H1 (cell line): ENCODE measurements around the gene MTFMT. TPM values are rescaled to one million over a fixed set of nuclear protein-coding genes. Genes with fewer than 3 reads are reported as not detected.

Experiments
- CTCF ChIA-PET: fragments of 300-600 bp; sonication (Branson Sonifier 250); formaldehyde crosslinking; loops from one replicate; lab custom pipeline; 2021; ENCODE audit not compliant: partially characterized antibody; lab: Charles Lee
- POLR2A ChIA-PET: fragments of 300-600 bp; sonication (Branson Sonifier 250); formaldehyde crosslinking; loops from one replicate; lab custom pipeline; 2021; ENCODE audit warnings: inconsistent platforms; ENCODE audit not compliant: partially characterized antibody; lab: Charles Lee
- DNase-seq, 2 experiments: peaks; one replicate each; pipeline versions ENCODE4 v3.0.0 to v3.0.0-alpha.2; 2010 to 2022; ENCODE audit warnings: low spot score in 2 of 2, low read depth in 1 of 2, mixed read lengths in 1 of 2
- FAIRE-seq: peaks from 2 replicates; lab custom pipeline; 2011; peaks lifted over from hg19 to GRCh38; lab: Jason Lieb, UNC
- H2AFZ ChIP-seq: 2 replicates; pipeline ENCODE4 v1.8.1; 2012; ENCODE audit warnings: low read length, inconsistent platforms
- H2AK5ac ChIP-seq: 2 replicates; pipeline ENCODE4 v1.6.1; 2013; ENCODE audit warnings: low read depth, low read length
- H2BK120ac ChIP-seq: replicated peaks from 2 replicates; pipeline ENCODE3; 2013; ENCODE audit warnings: low read depth, low read length, inconsistent platforms
- H2BK12ac ChIP-seq: 2 replicates; pipeline ENCODE4 v1.6.1; 2013; ENCODE audit warnings: low read depth, low read length
- H2BK15ac ChIP-seq: 2 replicates; pipeline ENCODE4 v1.6.1; 2013; ENCODE audit warnings: low read length
- H2BK20ac ChIP-seq: 2 replicates; pipeline ENCODE4 v1.6.1; 2013; ENCODE audit warnings: low read length
- H2BK5ac ChIP-seq: 2 replicates; pipeline ENCODE4 v1.6.1; 2013; ENCODE audit warnings: low read depth, low read length
- H3K14ac ChIP-seq: 2 replicates; pipeline ENCODE4 v1.6.1; 2013; ENCODE audit warnings: inconsistent platforms; ENCODE audit not compliant: insufficient read length
- H3K18ac ChIP-seq: 2 replicates; pipeline ENCODE4 v1.6.1; 2013; ENCODE audit warnings: low read length; ENCODE audit errors: extremely low read depth
- H3K23ac ChIP-seq: 2 replicates; pipeline ENCODE4 v1.6.1; 2013; ENCODE audit warnings: inconsistent platforms; ENCODE audit not compliant: insufficient read length
- H3K23me2 ChIP-seq: 2 replicates; pipeline ENCODE4 v1.6.1; 2013; ENCODE audit warnings: low read depth, low read length
- H3K27ac ChIP-seq: 2 replicates; pipeline ENCODE4 v1.6.1; 2011; ENCODE audit warnings: low read depth, low read length, inconsistent platforms
- H3K27me3 ChIP-seq, 4 experiments: replicated peaks in 1 of 4; 1 replicate in 1 of 4; 2 replicates in 3 of 4; pipeline versions ENCODE4 v1.6.1 to v1.8.1; 2011 to 2013; ENCODE audit warnings: low read length in 3 of 4, mild to moderate bottlenecking in 3 of 4, inconsistent platforms in 2 of 4, mixed read lengths in 2 of 4, moderate library complexity in 1 of 4; ENCODE audit not compliant: control insufficient read depth in 3 of 4, insufficient read depth in 3 of 4; ENCODE audit errors: extremely low read depth in 1 of 4
- H3K36me3 ChIP-seq, 4 experiments: 2 replicates each; pipeline versions ENCODE4 v1.6.1 to v1.8.1; 2011 to 2013; ENCODE audit warnings: mild to moderate bottlenecking in 4 of 4, low read length in 3 of 4, moderate library complexity in 2 of 4, control low read depth in 1 of 4, inconsistent platforms in 1 of 4; ENCODE audit not compliant: insufficient read depth in 4 of 4, control insufficient read depth in 2 of 4
- H3K4ac ChIP-seq: replicated peaks from 2 replicates; pipeline ENCODE3; 2013; ENCODE audit warnings: low read length, low read depth, mixed read lengths, inconsistent platforms; ENCODE audit not compliant: insufficient read length
- H3K4me1 ChIP-seq, 4 experiments: replicated peaks in 1 of 4; 1 replicate in 1 of 4; 2 replicates in 3 of 4; pipeline versions ENCODE4 v1.6.1 to v1.8.1; 2011 to 2013; ENCODE audit warnings: low read length in 3 of 4, inconsistent platforms in 2 of 4, mixed read lengths in 1 of 4; ENCODE audit not compliant: insufficient read depth in 4 of 4, control insufficient read depth in 3 of 4
- H3K4me2 ChIP-seq, 2 experiments: 2 replicates each; pipeline versions ENCODE4 v1.6.1 to v1.8.1; 2011 to 2013; ENCODE audit warnings: low read depth in 2 of 2, low read length in 2 of 2, control low read depth in 1 of 2, inconsistent platforms in 1 of 2, mild to moderate bottlenecking in 1 of 2; ENCODE audit not compliant: insufficient read depth in 1 of 2
- H3K4me3 ChIP-seq, 4 experiments: fragments of 200-600, 300-600 bp in 1 of 4; sonication (generic), shearing (Covaris generic), sonication (Bioruptor Twin) in 1 of 4; 2 replicates each; pipeline versions ENCODE4 v1.5.1 to v1.8.1; 2011 to 2016; ENCODE audit warnings: low read length in 4 of 4, low read depth in 3 of 4, control low read depth in 2 of 4, inconsistent platforms in 2 of 4, mild to moderate bottlenecking in 2 of 4, mixed read lengths in 1 of 4, moderate library complexity in 1 of 4; ENCODE audit not compliant: insufficient read depth in 2 of 4; ENCODE audit errors: extremely low read depth in 1 of 4
- H3K56ac ChIP-seq: replicated peaks from 2 replicates; pipeline ENCODE3; 2013; ENCODE audit warnings: low read depth, mild to moderate bottlenecking, mixed read lengths, low read length, inconsistent platforms; ENCODE audit not compliant: insufficient read length
- H3K79me1 ChIP-seq: 2 replicates; pipeline ENCODE4 v1.6.1; 2013; ENCODE audit warnings: low read depth, low read length, control low read depth
- H3K79me2 ChIP-seq, 2 experiments: 2 replicates each; pipeline versions ENCODE4 v1.6.1 to v1.8.1; 2012 to 2013; ENCODE audit warnings: low read length in 2 of 2, mild to moderate bottlenecking in 2 of 2, inconsistent platforms in 1 of 2; ENCODE audit not compliant: insufficient read depth in 2 of 2, control insufficient read depth in 1 of 2
- H3K9ac ChIP-seq, 4 experiments: replicated peaks in 1 of 4; 1 replicate in 1 of 4; 2 replicates in 3 of 4; pipeline versions ENCODE4 v1.6.1 to v1.8.1; 2011 to 2013; ENCODE audit warnings: low read depth in 3 of 4, low read length in 3 of 4, control low read depth in 2 of 4, mild to moderate bottlenecking in 2 of 4, moderate library complexity in 2 of 4, inconsistent platforms in 1 of 4; ENCODE audit errors: extremely low read depth in 1 of 4
- H3K9me3 ChIP-seq, 2 experiments: 2 replicates each; pipeline versions ENCODE4 v1.6.1 to v1.8.1; 2012 to 2013; ENCODE audit warnings: mild to moderate bottlenecking in 2 of 2, moderate library complexity in 2 of 2, control low read depth in 1 of 2, inconsistent platforms in 1 of 2, low read depth in 1 of 2, low read length in 1 of 2, mixed read lengths in 1 of 2; ENCODE audit not compliant: insufficient read depth in 2 of 2
- H4K20me1 ChIP-seq, 2 experiments: replicated peaks in 1 of 2; 2 replicates each; pipeline versions ENCODE3 to v1.8.1; 2011 to 2013; ENCODE audit warnings: inconsistent platforms in 2 of 2, low read length in 2 of 2, mild to moderate bottlenecking in 1 of 2; ENCODE audit not compliant: insufficient read depth in 2 of 2, control insufficient read depth in 1 of 2
- H4K5ac ChIP-seq: 2 replicates; pipeline ENCODE4 v1.6.1; 2013; ENCODE audit warnings: low read length, low read depth, mixed read lengths, inconsistent platforms; ENCODE audit not compliant: insufficient read length
- H4K8ac ChIP-seq: 2 replicates; pipeline ENCODE4 v1.8.0; 2013; ENCODE audit warnings: mild to moderate bottlenecking, moderate library complexity, low read length, inconsistent platforms; ENCODE audit not compliant: insufficient read depth; ENCODE audit errors: extremely low read depth
- H4K91ac ChIP-seq: replicated peaks from 2 replicates; pipeline ENCODE3; 2013; ENCODE audit warnings: low read length, mixed read lengths, inconsistent platforms; ENCODE audit not compliant: insufficient read length
- ATF2 ChIP-seq: IDR thresholded peaks from 2 replicates; pipeline ENCODE4 v1.6.1; 2012; ENCODE audit warnings: low read length, inconsistent platforms
- CBX8 ChIP-seq: fragments of 300-800, 300-1000 bp; sonication (generic); IDR thresholded peaks from 2 replicates; pipeline ENCODE4 v1.7.1; 2016; ENCODE audit warnings: low read depth, low read length, borderline replicate concordance
- E2F6 ChIP-seq: IDR thresholded peaks from 2 replicates; pipeline ENCODE4 v1.6.1; 2012; ENCODE audit warnings: inconsistent platforms
- EGR1 ChIP-seq: IDR thresholded peaks from 2 replicates; pipeline ENCODE4 v1.6.1; 2011; ENCODE audit warnings: low read depth, low read length, borderline replicate concordance
- EP300 ChIP-seq, 2 experiments: IDR thresholded peaks; 1 replicate in 1 of 2; 2 replicates in 1 of 2; pipeline ENCODE4 v1.6.1; 2011 to 2012; ENCODE audit warnings: low read depth in 2 of 2, low read length in 2 of 2, mild to moderate bottlenecking in 2 of 2, borderline replicate concordance in 1 of 2, inconsistent platforms in 1 of 2, moderate library complexity in 1 of 2
- FOSL1 ChIP-seq: IDR thresholded peaks from 2 replicates; pipeline ENCODE4 v1.6.1; 2011; ENCODE audit warnings: mild to moderate bottlenecking, low read depth, low read length, moderate library complexity; ENCODE audit not compliant: insufficient read depth
- RBBP5 ChIP-seq: IDR thresholded peaks from 2 replicates; pipeline ENCODE4 v1.7.1; 2012; ENCODE audit warnings: low read depth, mild to moderate bottlenecking, inconsistent platforms, low read length, moderate library complexity, borderline replicate concordance
- RFX5 ChIP-seq: IDR thresholded peaks from 2 replicates; pipeline ENCODE4 v1.6.1; 2011; ENCODE audit warnings: low read depth, low read length, improper control_type of control experiment, borderline replicate concordance
- SIRT6 ChIP-seq: IDR thresholded peaks from one replicate; pipeline ENCODE4 v1.7.1; 2012; ENCODE audit warnings: low read length, inconsistent platforms
- YY1 ChIP-seq: IDR thresholded peaks from 2 replicates; pipeline ENCODE4 v1.6.1; 2011; ENCODE audit warnings: low read depth, mild to moderate bottlenecking, low read length
- WGBS, 2 experiments: shearing (Covaris generic) in 1 of 2; methylation state at CpG; one replicate each; pipeline versions ENCODE4 v1.1.6 to v1.1.7; 2013 to 2015; ENCODE audit warnings: low lambda C conversion rate in 2 of 2, mixed read lengths in 2 of 2, inconsistent platforms in 1 of 2, low coverage in 1 of 2, missing lambda C conversion rate in 1 of 2; ENCODE audit not compliant: insufficient replicate concordance in 2 of 2, insufficient coverage in 1 of 2, insufficient read length in 1 of 2; ENCODE audit errors: extremely low coverage in 1 of 2, missing lambda C conversion rate in 1 of 2; 5-methylcytosine and 5-hydroxymethylcytosine counted together
- polyA plus RNA-seq, 7 experiments: library from polyadenylated mRNA; depleted of rRNA in 3 of 7; stranded (reverse) in 5 of 7; unstranded in 2 of 7; fragments of >200 nt in 5 of 7; fragments of 200-250 nt in 2 of 7; gene quantifications; 1 replicate in 5 of 7; 2 replicates in 1 of 7; 4 replicates in 1 of 7; pipeline versions ENCODE4 v1.2.1 to v1.2.3, GENCODE V29; 2011 to 2013; ENCODE audit warnings: missing spikeins in 2 of 7, mixed read lengths in 2 of 7
- total RNA-seq: library from RNA; stranded (reverse); fragmentation: NEBNext Ultra II Directional; extraction: Animal tissue kit (Norgen Biotek cat#: 25700); gene quantifications from 2 replicates; pipeline ENCODE4 v1.2.1, GENCODE V29; 2021

Gene MTFMT
- total and polyA plus RNA-seq, 2 of the 8 experiments (the other 6 are each of a cell fraction or from before 2014, with no cell fraction given): 7.7 to 20.8 TPM

- Histone ChIP-seq H2BK5ac (no peak overlapping the region), H4K91ac (no peak overlapping the region), H3K9me3 (no peaks in the 10 kb centered on the region), H3K14ac (no peak overlapping the region), H3K4me2 (no peak overlapping the region), H3K27me3 (no peaks in the 10 kb centered on the region; a peak in 2 of 7 replicates), H2BK12ac (no peak overlapping the region), H3K56ac (no peak overlapping the region), H2AFZ (no peak overlapping the region), H4K20me1 (no peaks in the 10 kb centered on the region), H3K23me2 (no peaks in the 10 kb centered on the region), H4K5ac (no peak overlapping the region), H4K8ac (no peak overlapping the region), H2BK20ac (no peak overlapping the region), H3K27ac (no peak overlapping the region), H2BK15ac (no peak overlapping the region), H3K9ac (no peak overlapping the region), H2BK120ac (no peak overlapping the region), H3K4ac (no peak overlapping the region), H3K23ac (no peak overlapping the region), H3K36me3 (no peaks in the 10 kb centered on the region; a peak in 1 of 8 replicates), H3K79me1 (no peaks in the 10 kb centered on the region), H3K18ac (no peak overlapping the region), H3K4me1 (no peaks in the 10 kb centered on the region), H3K79me2 (no peaks in the 10 kb centered on the region), H3K4me3 (no peak overlapping the region), H2AK5ac (no peak overlapping the region)
- ChIA-PET CTCF (interaction anchor here (0.7 to 33.2 kb wide), 9 partner anchors 10 to 624 kb away, joined by 3 to 1213 read pairs (median 39); partner anchors contain the start of genes KBTBD13, RASL12, SLC51B and UBAP1L), POLR2A (interaction anchor here (1.3 to 1.5 kb wide), 2 partner anchors 15 to 61 kb away, joined by 3 to 4 read pairs; partner anchors contain the start of gene RASL12)
- TF ChIP-seq ATF2 (no peak), FOSL1 (no peak), EP300 (IDR thresholded peaks at IDR 0.05; ENCODE audit: borderline replicate concordance in 1 of 2, low read depth in 2 of 2, low read length in 2 of 2) (no peak), SIRT6 (no peak), CBX8 (no peak), E2F6 (no peak), YY1 (no peak), RFX5 (no peak), EGR1 (no peak), RBBP5 (no peak)
- DNase-seq (no peak), FAIRE-seq (no peak)
- WGBS, 2 experiments: 85% methylated on average over 2 of the region's 2 CpGs; no CpG with 5 or more reads in 1 of the 2 experiments
Observed at GRCh38 chr15:65052956-65053355, 23.5 kb upstream of the MTFMT start.
